NOMO-1 treated with DMSO at 0.1 percent for 48 hours (cell line): ENCODE results near the gene IFNL2.
A peak's percentile ranks its signal among the peaks of the same experiment; 100 is the strongest.
"Not testable (repeated sequence)": the region's sequence is repeated elsewhere in the genome, so short reads cannot be mapped to it uniquely, and the experiment has no call there.

Source experiments
- DNase-seq: peaks from one replicate; lab custom pipeline; 2025; ENCODE audit not compliant: unreplicated experiment; lab: John Stamatoyannopoulos, UW

The IFNL2 gene

GRCh38 chr19:39268085-39268484, at the start of gene IFNL2:
Gene IFNL2 (plus strand): TSS chr19:39268396. CDS start chr19:39268569, 173 bp downstream.
- not testable (repeated sequence) for DNase-seq

- DNase-seq = not testable (repeated sequence)
Observed at GRCh38 chr19:39219108-39219507, 49.1 kb upstream of the IFNL2 start.

DNA sequence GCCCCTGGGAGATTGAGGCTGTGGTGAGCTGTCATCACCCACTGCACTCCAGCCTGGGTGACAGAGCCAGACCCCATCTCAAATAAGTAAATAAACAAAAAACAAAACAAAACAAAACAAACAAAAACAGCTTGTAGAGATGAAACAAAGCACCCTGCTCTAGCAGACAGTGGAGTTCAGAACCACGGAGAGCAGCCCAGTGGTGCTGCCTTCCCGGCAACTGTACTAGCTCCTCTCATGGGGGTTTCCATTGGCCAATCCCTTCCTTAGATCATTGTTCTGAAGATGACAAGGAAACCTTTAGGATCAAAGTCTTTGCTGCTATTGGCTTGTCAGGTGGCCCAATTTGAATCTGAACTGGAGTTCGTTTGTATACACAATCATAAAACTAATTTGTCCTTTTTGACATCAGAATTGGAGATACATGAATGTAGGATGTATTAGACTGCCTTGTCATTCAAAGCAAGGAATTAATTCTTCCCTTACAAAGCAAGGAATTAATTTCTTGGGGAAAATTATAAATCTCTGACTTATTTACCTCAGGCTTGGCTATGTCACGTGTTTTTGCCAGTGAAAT, 44.4 kb upstream of the IFNL2 start:
- DNase-seq = peak; percentile 6

DNA sequence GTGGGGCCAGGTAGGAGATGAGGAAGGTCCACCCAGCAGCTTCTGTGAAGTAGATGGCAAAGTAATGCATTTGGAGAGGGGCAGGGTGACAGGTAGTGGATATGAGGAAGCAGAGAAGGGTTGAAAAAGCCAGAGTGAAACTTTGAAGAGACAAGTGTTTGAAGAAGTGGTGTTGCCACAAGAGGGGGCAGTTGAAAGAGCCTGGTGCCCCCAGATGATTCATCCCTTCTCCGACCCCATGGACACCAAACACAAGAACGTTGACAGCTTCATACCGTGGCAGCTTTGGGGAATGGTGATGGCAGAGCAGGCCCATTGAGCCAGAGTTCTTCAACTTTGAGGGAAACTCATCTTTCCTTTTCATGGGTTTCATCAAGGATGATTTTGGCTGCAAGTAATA, 43.3 kb upstream of the IFNL2 start:
- peak; percentile 52 for DNase-seq

GRCh38 chr19:39230096-39230764, 38.0 kb upstream of the IFNL2 start:
- DNase-seq = no peak

- no peak for DNase-seq
Observed at GRCh38 chr19:39232708-39233107, 35.5 kb upstream of the IFNL2 start.

DNA sequence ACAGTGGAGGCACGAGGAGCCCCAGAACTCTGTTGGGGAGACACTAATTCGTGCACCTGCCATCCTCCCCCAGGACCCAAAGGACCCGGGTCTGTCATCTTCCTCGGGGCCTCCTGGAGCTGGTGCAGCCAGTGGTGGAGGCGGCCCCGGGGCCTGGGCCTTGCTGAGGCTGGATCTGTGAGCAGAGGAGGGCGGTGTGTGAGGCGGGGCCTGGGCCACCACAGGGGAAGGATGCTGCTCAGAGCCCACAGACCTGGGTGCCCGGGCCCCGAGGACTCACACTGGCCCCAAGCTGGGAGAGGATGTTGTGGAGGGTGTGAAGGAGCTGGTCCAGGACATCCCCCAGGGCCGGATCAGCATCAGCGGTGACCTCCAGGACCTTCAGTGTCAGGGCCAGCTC, 31.7 kb upstream of the IFNL2 start:
- no peak for DNase-seq

- DNase-seq = no peak
Observed at GRCh38 chr19:39237200-39238184, 30.7 kb upstream of the IFNL2 start.

DNA sequence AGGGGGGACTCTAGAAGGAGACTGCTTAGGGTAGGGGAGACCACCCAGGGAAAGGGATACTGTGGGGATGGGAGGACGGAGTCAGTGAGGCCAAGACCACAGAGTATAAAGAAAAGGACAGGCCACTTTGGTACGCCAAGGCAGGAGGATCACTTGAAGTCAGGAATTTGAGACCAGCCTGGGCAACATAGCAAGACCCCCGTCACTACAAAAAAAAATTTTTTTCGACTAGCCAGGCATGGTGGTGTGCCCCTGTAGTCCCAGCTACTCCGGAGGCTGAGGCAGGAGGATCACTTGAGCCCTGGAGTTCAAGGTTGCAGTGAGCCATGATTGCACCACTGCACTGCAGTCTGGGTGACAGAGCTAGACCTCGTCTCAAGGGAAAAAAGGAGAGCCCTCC, 30.0 kb upstream of the IFNL2 start:
- no peak for DNase-seq

DNA sequence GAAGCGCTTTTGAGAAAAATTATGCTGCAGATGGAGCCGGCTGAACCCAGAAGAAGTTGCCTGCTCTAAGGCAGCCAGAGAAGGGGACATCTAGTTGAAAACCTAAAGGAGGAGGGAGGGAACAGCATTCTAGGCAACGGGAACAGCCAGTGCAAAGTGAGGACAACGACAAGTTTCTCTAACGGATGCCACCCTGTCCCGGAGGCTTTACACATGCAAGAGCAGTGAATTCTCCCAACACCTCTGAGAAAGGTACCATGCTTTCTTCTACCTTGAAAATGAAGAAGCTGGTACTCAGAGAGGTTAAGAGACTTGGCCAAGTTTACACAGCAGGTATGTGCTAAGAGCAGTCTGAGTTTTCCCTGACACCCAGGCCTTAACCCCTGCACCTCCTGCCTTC, 29.3 kb upstream of the IFNL2 start:
- no peak for DNase-seq

DNA sequence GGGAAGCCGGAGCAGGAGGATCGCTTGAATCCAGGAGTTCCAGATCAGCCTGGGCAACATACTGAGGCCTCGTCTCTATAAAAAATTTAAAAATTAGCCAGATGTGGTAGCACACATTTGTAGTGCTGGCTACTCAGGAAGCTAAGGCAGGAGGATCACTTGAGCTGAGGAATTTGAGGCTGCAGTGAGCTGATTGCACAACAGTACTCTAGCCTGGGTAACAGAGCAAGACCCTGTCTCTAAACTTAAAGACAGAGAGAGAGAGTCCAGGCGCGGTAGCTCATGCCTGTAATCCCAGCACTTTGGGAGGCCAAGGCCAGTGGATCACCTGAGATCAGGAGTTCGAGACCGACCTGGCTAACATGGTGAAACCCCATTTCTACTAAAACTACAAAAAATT, 27.8 kb upstream of the IFNL2 start:
- no peak for DNase-seq

DNA sequence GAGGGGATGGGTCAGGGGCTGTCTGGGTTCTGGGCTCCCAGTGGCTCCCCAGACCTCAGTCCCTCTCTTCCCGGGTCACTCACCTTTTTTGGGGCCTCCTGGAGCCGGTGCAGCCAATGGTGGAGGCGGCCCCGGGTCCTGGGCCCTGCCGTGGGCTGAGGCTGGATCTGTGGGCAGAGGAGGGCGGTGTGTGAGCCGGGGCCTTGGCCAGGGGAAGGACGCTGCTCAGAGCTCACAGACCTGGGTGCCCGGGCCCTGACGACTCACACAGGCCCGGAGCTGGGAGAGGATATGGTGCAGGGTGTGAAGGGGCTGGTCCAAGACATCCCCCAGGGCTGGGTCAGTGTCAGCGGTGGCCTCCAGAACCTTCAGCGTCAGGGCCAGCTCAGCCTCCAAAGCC, 24.5 kb upstream of the IFNL2 start:
- DNase-seq = not testable (repeated sequence)

GRCh38 chr19:39244410-39245100, 23.6 kb upstream of the IFNL2 start, which contains the start of gene IFNL3:
Gene IFNL3 (minus strand): TSS chr19:39245006. CDS start chr19:39244967, 39 bp downstream.
- not testable (repeated sequence) for DNase-seq

DNA sequence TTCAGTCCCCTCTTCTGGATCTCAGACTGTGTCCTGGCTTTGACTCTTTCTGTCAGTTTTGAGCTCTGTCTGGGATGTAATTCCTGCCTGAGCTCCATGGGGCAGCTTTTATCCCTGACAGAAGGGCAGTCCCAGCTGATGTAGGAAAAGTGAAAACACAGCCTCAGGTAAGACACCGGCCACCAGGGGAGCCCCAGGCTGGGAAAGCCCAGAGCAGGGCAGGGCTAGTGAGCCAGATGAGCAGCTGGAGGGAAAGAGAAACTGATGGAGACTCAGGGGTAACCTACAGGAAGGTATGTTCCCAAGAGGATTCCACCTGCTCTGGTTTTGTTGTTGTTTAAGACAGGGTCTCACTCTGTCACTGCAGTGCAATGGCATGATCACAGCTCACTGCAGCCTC, 23.0 kb upstream of the IFNL2 start:
- DNase-seq = not testable (repeated sequence)

GRCh38 chr19:39246951-39247669, 21.1 kb upstream of the IFNL2 start:
- DNase-seq = no peak

DNA sequence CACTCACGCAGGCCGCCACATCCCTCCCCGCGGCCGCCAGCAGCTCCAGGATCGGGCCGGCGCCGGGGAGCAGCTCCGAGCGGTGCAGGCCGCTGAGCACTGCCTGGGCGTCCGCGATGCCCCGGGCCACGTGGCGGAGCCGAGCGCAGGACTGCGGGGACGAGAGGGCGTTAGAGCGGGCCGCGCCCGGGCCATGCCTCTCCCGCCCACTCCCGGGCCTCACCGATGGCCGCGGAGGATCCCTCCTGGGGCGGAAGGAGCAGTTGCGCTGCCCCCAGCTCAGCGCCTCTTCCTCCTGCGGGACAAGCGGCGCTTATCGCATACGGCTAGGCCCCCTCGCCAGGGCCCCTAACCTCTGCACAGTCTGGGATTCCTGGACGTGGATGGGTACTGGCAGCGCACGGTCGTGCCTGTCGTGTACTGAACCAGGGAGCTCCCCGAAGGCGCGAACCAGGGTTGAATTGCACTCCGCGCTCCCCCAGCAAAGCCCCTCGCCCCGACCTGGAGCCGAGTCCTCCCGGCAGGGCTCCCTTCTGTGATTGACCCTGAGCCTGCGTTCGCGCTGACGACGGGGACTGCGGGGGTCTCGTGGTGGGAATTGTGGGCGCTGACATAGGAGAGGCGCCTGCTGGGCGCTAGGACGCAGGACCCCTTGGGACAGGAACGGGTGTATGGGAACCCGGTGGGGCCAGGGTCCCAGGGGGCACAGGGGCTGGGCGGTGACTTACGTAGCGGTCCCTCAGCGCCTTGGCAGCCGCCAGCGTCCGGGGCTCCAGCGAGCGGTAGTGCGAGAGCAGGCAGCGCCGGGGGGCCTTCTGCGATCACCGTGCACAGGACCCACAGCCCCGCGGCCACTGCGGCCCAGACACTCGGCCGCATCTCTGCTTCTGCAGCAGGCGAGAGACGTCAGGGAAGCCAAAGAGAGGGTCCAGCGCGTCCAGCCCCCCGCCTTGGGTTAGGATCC, 20.2 kb upstream of the IFNL2 start:
- DNase-seq = no peak

DNA sequence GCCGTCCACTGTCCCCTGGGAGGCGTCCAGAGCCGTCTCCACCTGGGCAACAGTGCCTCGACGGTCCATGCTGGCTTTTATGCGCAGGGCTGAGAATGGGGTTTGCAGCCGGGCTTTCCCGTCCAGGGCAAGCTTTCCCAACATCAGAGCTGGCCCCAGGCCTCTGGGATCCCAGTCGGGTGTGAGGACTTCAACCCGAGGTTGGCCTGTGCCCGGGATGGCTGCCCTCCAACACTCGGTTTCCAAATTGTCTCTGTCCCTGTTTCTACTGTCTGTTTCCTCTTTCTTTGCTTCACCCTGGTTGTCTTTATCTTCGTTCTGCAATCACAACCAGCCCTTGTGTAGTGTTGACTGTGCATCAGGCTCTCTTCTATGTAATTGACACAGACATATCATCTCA, 19.4 kb upstream of the IFNL2 start, which contains the start of gene IFNL4:
Gene IFNL4, minus strand, starts transcription at position 51 of the 400 bp plus-strand sequence.
- no peak for DNase-seq

DNA sequence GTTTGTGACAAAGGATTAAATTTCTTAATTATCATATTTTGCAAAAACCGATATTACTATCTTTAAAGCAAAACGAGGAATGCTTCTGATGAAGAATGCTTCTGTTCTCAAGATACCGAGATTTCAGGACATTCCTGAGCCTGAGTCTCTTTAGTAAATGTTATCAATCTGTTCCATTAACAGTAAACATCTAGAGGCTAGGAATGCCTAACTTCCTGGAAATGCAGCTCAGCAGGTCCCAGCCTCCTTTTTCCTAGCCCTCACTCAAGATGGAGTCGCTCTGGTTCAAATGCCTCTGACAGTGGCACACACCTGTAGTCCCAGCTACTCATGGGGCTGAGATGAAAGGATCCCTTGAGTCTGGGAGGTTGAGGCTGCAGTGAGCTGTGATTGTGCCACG, 17.1 kb upstream of the IFNL2 start:
- no peak for DNase-seq

DNA sequence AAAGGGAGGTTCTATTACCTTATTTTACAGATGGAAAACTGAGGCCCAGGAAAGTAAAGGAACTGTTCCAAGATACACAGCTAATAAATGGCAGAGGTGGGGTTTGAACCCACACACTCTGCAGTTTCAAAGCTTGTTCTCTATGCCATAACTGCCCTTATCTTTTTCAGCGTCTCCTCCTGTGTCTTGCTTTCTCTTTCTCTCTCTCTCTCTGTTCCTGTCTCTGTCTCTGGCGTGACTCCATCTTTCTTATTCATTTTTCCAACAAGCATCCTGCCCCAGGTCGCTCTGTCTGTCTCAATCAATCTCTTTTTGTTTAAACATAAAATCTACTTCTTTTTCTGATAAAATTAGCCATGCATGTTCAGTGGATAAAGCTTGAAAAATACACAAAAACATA, 16.4 kb upstream of the IFNL2 start:
- DNase-seq = no peak
